SU-DHL-6 (cell line): ENCODE measurements around the gene ST8SIA5.

Experiments
- H2AFZ ChIP-seq: fragments of 200-600 bp; sonication (generic); 2 replicates; pipeline ENCODE4 v1.6.1; 2014; ENCODE audit warnings: low read depth, mild to moderate bottlenecking, moderate library complexity, mixed read lengths, antibody characterized with exemption, low read length; ENCODE audit not compliant: severe bottlenecking
- H3F3A ChIP-seq: fragments of 200-600 bp; shearing (Covaris generic); 2 replicates; pipeline ENCODE4 v1.6.0; 2016; ENCODE audit warnings: antibody characterized with exemption, mild to moderate bottlenecking; ENCODE audit not compliant: insufficient read depth
- H3K27ac ChIP-seq: fragments of 200-600 bp; sonication (generic); 2 replicates; pipeline ENCODE4 v1.5.1; 2016; ENCODE audit warnings: low read depth, mild to moderate bottlenecking, low read length, moderate library complexity, mixed read lengths
- H3K27me3 ChIP-seq: fragments of 200-600 bp; sonication (generic), shearing (Covaris generic); 2 replicates; pipeline ENCODE4 v1.6.0; 2014; ENCODE audit warnings: mild to moderate bottlenecking, low read length
- H3K36me3 ChIP-seq: fragments of 200-600 bp; sonication (generic); 2 replicates; pipeline ENCODE4 v1.6.1; 2014; ENCODE audit warnings: mild to moderate bottlenecking, low read length, mixed read lengths
- H3K4me2 ChIP-seq: fragments of 300-600, 200-600 bp; shearing (Covaris generic), sonication (generic); 2 replicates; pipeline ENCODE4 v1.6.0; 2014; ENCODE audit warnings: low read length, low read depth, mild to moderate bottlenecking; ENCODE audit not compliant: poor library complexity, severe bottlenecking
- H3K4me3 ChIP-seq: fragments of 200-600 bp; sonication (generic); 2 replicates; pipeline ENCODE4 v1.5.1; 2014; ENCODE audit warnings: antibody characterized with exemption, low read length, mild to moderate bottlenecking, mixed read lengths; ENCODE audit not compliant: insufficient read depth, poor library complexity, severe bottlenecking
- H3K79me2 ChIP-seq: fragments of 200-600 bp; sonication (generic); 2 replicates; pipeline ENCODE4 v1.6.1; 2014; ENCODE audit warnings: mild to moderate bottlenecking, low read length, moderate library complexity; ENCODE audit not compliant: insufficient read depth
- H3K9ac ChIP-seq: fragments of 200-600 bp; sonication (generic); 2 replicates; pipeline ENCODE4 v1.7.0; 2014; ENCODE audit warnings: mild to moderate bottlenecking, low read length
- H3K9me2 ChIP-seq: fragments of 200-600 bp; sonication (generic); replicated peaks from 2 replicates; pipeline ENCODE4 v1.6.1; 2014; ENCODE audit warnings: low read length; ENCODE audit not compliant: insufficient read depth
- H3K9me3 ChIP-seq: fragments of 200-600 bp; sonication (generic); 2 replicates; pipeline ENCODE4 v1.6.1; 2014; ENCODE audit warnings: low read length, mixed read lengths; ENCODE audit not compliant: insufficient read depth
- H4K20me1 ChIP-seq: fragments of 200-600 bp; sonication (generic); 2 replicates; pipeline ENCODE4 v1.6.1; 2014; ENCODE audit warnings: low read depth, mild to moderate bottlenecking, antibody characterized with exemption, low read length, moderate library complexity, mixed read lengths
- CTCF ChIP-seq: fragments of 200-600 bp; sonication (generic); IDR thresholded peaks from one replicate; pipeline ENCODE4 v1.5.1; 2017; ENCODE audit warnings: antibody characterized with exemption, mild to moderate bottlenecking, low read length, moderate library complexity; ENCODE audit not compliant: insufficient read depth, poor library complexity, severe bottlenecking
- EZH2phosphoT487 ChIP-seq: fragments of 200-600 bp; sonication (generic), shearing (Covaris generic); conservative IDR thresholded peaks from 2 replicates; pipeline ENCODE4 v1.6.1; 2018; ENCODE audit warnings: mild to moderate bottlenecking, antibody characterized with exemption, low read length, moderate library complexity, mixed read lengths

ST8SIA5 gene

GRCh38 chr18:46754661-46755292 lies 2.1 kb downstream of the ST8SIA5 start:
- no peaks in the 10 kb centered on the region for H3F3A ChIP-seq
- H3K4me3 ChIP-seq = no peak overlapping the region
- no peak overlapping the region for H2AFZ ChIP-seq
- no peaks in the 10 kb centered on the region for H3K36me3 ChIP-seq
- no peak overlapping the region for H3K4me2 ChIP-seq
- H4K20me1 ChIP-seq = no peaks in the 10 kb centered on the region
- H3K9me3 ChIP-seq = no peaks in the 10 kb centered on the region
- H3K9me2 ChIP-seq = no peaks in the 10 kb centered on the region
- H3K79me2 ChIP-seq = no peaks in the 10 kb centered on the region
- TF ChIP-seq CTCF = no peak
- H3K9ac ChIP-seq = no peak overlapping the region
- H3K27me3 ChIP-seq = no peaks in the 10 kb centered on the region
- H3K27ac ChIP-seq = no peak overlapping the region

- Histone ChIP-seq H3K4me2 (no peak overlapping the region), H3K9me2 (no peaks in the 10 kb centered on the region), H3K9ac (no peak overlapping the region), H3F3A (no peaks in the 10 kb centered on the region), H3K9me3 (no peaks in the 10 kb centered on the region), H3K4me3 (no peak overlapping the region), H3K36me3 (no peaks in the 10 kb centered on the region), H3K27ac (no peak overlapping the region), H4K20me1 (no peaks in the 10 kb centered on the region), H3K27me3 (no peaks in the 10 kb centered on the region), H2AFZ (no peak overlapping the region), H3K79me2 (no peaks in the 10 kb centered on the region)
- TF ChIP-seq CTCF (no peak), EZH2phosphoT487 (no peak)
These were observed 2.7 kb downstream of the ST8SIA5 start for GRCh38 chr18:46754188-46754587.

GRCh38 chr18:46751882-46752281 lies 5.0 kb downstream of the ST8SIA5 start:
- no peaks in the 10 kb centered on the region for H3K27me3 ChIP-seq
- no peak overlapping the region for H3K4me3 ChIP-seq
- H3K4me2 ChIP-seq = no peak overlapping the region
- no peaks in the 10 kb centered on the region for H3K36me3 ChIP-seq
- H3F3A ChIP-seq = no peaks in the 10 kb centered on the region
- TF ChIP-seq CTCF (no peak), EZH2phosphoT487 (no peak)
- no peak overlapping the region for H3K27ac ChIP-seq
- no peak overlapping the region for H3K9ac ChIP-seq
- no peaks in the 10 kb centered on the region for H3K9me3 ChIP-seq
- no peak overlapping the region for H2AFZ ChIP-seq
- H3K79me2 ChIP-seq = no peaks in the 10 kb centered on the region
- no peaks in the 10 kb centered on the region for H4K20me1 ChIP-seq
- H3K9me2 ChIP-seq = no peaks in the 10 kb centered on the region

- Histone ChIP-seq H3K4me2 (no peak overlapping the region), H3K4me3 (no peak overlapping the region), H2AFZ (no peak overlapping the region), H3K79me2 (no peaks in the 10 kb centered on the region), H4K20me1 (no peaks in the 10 kb centered on the region), H3K27me3 (no peaks in the 10 kb centered on the region), H3K9me3 (no peaks in the 10 kb centered on the region), H3K36me3 (no peaks in the 10 kb centered on the region), H3F3A (no peaks in the 10 kb centered on the region), H3K27ac (no peak overlapping the region), H3K9me2 (no peaks in the 10 kb centered on the region), H3K9ac (no peak overlapping the region)
- no peak for TF ChIP-seq EZH2phosphoT487
These were observed 6.2 kb downstream of the ST8SIA5 start for GRCh38 chr18:46750626-46751025.
